Measurements from ENCODE around the gene TESK1. TPM values are rescaled to one million over a fixed set of nuclear protein-coding genes. Genes with fewer than 3 reads are reported as not detected.

The TESK1 gene
- total RNA-seq, 1 experiment from 2014 or later, result 25.5 TPM

GRCh38 chr9:35599763-35600604 is 5.1 kb upstream of the TESK1 start:
- no peaks in the 10 kb centered on the region for H4K20me1 ChIP-seq (ENCODE audit: insufficient read depth)
- intact Hi-C loops (cut with micrococcal nuclease; ENCODE audit: unreplicated experiment), result loop anchor here (5.0 to 10.0 kb wide), 2 partner anchors 132 to 485 kb away; partner anchors contain the start of genes ATOSB, CREB3 and TLN1
- peaks cover 10% of the 10 kb centered on the region; the same call in 1 of the 2 replicates for H3F3A ChIP-seq (ENCODE audit: insufficient read depth, low read depth)
- H2AFZ ChIP-seq, result no peak overlapping the region
- CTCF ChIA-PET, result no interaction called here
- no peaks in the 10 kb centered on the region for H3K27me3 ChIP-seq (ENCODE audit: insufficient read depth, low read depth)
- no peaks in the 10 kb centered on the region for H3K79me2 ChIP-seq (ENCODE audit: low read depth)
- no peak overlapping the region for H3K27ac ChIP-seq
- DNase-seq, result no peak
- no peak overlapping the region for H3K4me3 ChIP-seq
- H3K9me2 ChIP-seq (ENCODE audit: insufficient read depth), result no peaks in the 10 kb centered on the region
- POLR2A ChIA-PET (ENCODE audit: unreplicated experiment), result no interaction called here
- TF ChIP-seq CTCF (conservative IDR thresholded peaks at IDR 0.05) (no peak), EZH2 (IDR thresholded peaks at IDR 0.05; ENCODE audit: low read depth) (no peak)
- BruUV-seq (replicated peaks), result no TSS peak
- H3K36me3 ChIP-seq (ENCODE audit: low read depth), result no peaks in the 10 kb centered on the region
- H3K4me1 ChIP-seq (replicated peaks; ENCODE audit: insufficient read depth), result 0 out of 2 replicates have a peak, but pooled peaks cover 7% of the 10 kb centered on the region
- H3K4me2 ChIP-seq, result no peak overlapping the region
- H3K9me3 ChIP-seq (ENCODE audit: insufficient read depth, low read depth), result no peaks in the 10 kb centered on the region

DNA sequence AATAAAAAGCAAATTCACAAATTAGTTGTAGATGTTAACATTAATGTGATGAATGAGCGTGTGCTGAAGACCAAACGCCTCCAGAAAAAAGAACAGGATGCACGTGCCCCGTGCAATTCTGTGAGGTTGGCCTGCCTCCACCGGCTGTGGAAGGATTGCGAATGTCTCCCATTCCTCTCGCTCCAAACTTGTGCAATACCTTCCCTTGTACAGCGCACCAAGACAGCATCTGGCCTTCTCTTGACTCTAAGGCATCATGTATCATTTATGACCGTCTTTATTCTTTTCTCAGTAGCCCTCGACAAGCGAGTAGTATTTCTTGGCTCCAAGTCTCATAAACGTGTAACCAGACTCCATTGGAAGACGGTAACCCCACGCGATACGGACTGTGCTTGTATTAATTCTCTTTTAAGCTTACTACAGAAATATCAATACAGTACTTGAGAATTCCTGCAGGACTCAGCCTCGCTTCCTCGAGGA is 1.5 kb upstream of the TESK1 start:
- intact Hi-C loops (cut with micrococcal nuclease; ENCODE audit: unreplicated experiment), result loop anchor here (5.0 to 10.0 kb wide), 2 partner anchors 129 to 489 kb away; partner anchors contain the start of genes ATOSB, CREB3 and TLN1
- H3K79me2 ChIP-seq (ENCODE audit: low read depth), result peaks cover 7% of the 10 kb centered on the region; the same call in 1 of the 2 replicates
- H3F3A ChIP-seq (ENCODE audit: insufficient read depth, low read depth), result peaks cover 10% of the 10 kb centered on the region; the same call in 1 of the 2 replicates
- H3K36me3 ChIP-seq (ENCODE audit: low read depth), result no peaks in the 10 kb centered on the region
- peak overlapping the region; percentile 47 for H3K27ac ChIP-seq
- H3K4me3 ChIP-seq, result peak overlapping the region; percentile 51; the same call in 1 of the 2 replicates
- H3K27me3 ChIP-seq (ENCODE audit: insufficient read depth, low read depth), result no peaks in the 10 kb centered on the region
- no peak for DNase-seq
- ChIA-PET CTCF (interaction anchor here (0.5 to 0.9 kb wide), 2 partner anchors 211 to 315 kb away, joined by 3 to 4 read pairs; partner anchors contain the start of gene HINT2), POLR2A (ENCODE audit: unreplicated experiment) (interaction anchor here (0.6 to 0.9 kb wide), 4 partner anchors 48 to 345 kb away, joined by 3 to 6 read pairs (median 4); no protein-coding TSS in a partner anchor)
- TSS peak; percentile 80 for BruUV-seq (replicated peaks)
- peaks cover 14% of the 10 kb centered on the region; the same call in 1 of the 2 replicates for H3K4me1 ChIP-seq (replicated peaks; ENCODE audit: insufficient read depth)
- TF ChIP-seq EZH2 (IDR thresholded peaks at IDR 0.05; ENCODE audit: low read depth) (no peak), CTCF (conservative IDR thresholded peaks at IDR 0.05) (no peak)
- H3K9me2 ChIP-seq (ENCODE audit: insufficient read depth), result no peaks in the 10 kb centered on the region
- peak overlapping the region; percentile 82 for H2AFZ ChIP-seq
- peak overlapping the region; percentile 76 for H3K4me2 ChIP-seq
- no peaks in the 10 kb centered on the region for H4K20me1 ChIP-seq (ENCODE audit: insufficient read depth)
- H3K9me3 ChIP-seq (ENCODE audit: insufficient read depth, low read depth), result no peaks in the 10 kb centered on the region

DNA sequence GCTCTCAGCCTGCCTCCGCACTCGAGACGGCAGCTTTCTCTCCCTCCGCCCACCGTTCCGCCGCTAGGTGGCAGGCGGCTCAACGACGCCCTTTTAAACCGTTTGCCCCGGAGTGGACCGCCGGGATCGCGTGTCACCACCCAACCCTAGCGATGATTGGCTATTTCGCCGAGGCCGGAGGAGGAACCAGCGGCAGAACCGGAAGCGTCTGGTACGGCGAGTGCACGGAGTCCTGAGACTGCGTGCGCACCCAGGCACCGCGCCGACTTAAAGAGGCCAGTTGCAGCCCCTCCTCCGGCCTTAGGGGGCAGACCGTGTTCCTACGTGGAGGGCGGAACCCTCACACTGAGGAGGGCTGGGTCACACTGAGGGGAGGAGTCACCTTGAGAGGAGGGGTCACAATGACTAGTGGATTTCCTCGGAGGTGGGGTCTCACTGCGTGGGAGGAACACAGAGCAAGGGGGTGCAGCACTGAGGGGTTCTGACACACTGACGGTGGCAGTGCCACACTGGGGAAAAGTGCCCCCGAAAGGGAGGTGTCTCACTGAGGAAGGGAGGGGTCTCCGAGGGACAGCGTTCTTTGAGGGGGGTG is 980 bp upstream of the TESK1 start:
- POLR2A ChIA-PET (ENCODE audit: unreplicated experiment), result interaction anchor here (0.6 to 0.9 kb wide), 4 partner anchors 48 to 405 kb away, joined by 3 to 6 read pairs (median 3); no protein-coding TSS in a partner anchor
- Histone ChIP-seq H3K9me3 (ENCODE audit: insufficient read depth, low read depth) (no peaks in the 10 kb centered on the region), H3K36me3 (ENCODE audit: low read depth) (no peaks in the 10 kb centered on the region), H3K9me2 (ENCODE audit: insufficient read depth) (no peaks in the 10 kb centered on the region), H3K27me3 (ENCODE audit: insufficient read depth, low read depth) (no peaks in the 10 kb centered on the region), H4K20me1 (ENCODE audit: insufficient read depth) (no peaks in the 10 kb centered on the region), H3K4me1 (replicated peaks; ENCODE audit: insufficient read depth) (peaks cover 14% of the 10 kb centered on the region; the same call in 1 of the 2 replicates), H3K4me3 (peak overlapping the region; percentile 75), H3F3A (ENCODE audit: insufficient read depth, low read depth) (peaks cover 10% of the 10 kb centered on the region; the same call in 1 of the 2 replicates), H3K4me2 (peak overlapping the region; percentile 82), H2AFZ (peak overlapping the region; percentile 87), H3K79me2 (ENCODE audit: low read depth) (peaks cover 7% of the 10 kb centered on the region; the same call in 1 of the 2 replicates), H3K27ac (peak overlapping the region; percentile 71)
- intact Hi-C loops (cut with micrococcal nuclease; ENCODE audit: unreplicated experiment), result loop anchor here (2.0 to 10.0 kb wide), 3 partner anchors 43 to 489 kb away; partner anchors contain the start of genes ATOSB, CREB3 and TLN1
- CTCF ChIA-PET, result interaction anchor here (0.9 kb wide), 1 partner anchor 211 kb away, joined by 4 read pairs; the partner anchor contains the start of gene HINT2
- no TSS peak for BruUV-seq (replicated peaks)
- peak; percentile 80 for TF ChIP-seq CTCF (conservative IDR thresholded peaks at IDR 0.05)
- TF ChIP-seq EZH2 (IDR thresholded peaks at IDR 0.05; ENCODE audit: low read depth), result no peak
- peak; percentile 94 to 97 for DNase-seq

All from PC-9 (cell line).